Uterus (tissue), 2 donors: Measurements from ENCODE around the gene ERLEC1.

Experiments used
- CTCF ChIP-seq, 4 experiments: fragments of 200-600 bp in 2 of 4; fragments of 450-650 bp in 2 of 4; sonication (generic) in 2 of 4; IDR thresholded peaks; one replicate each; pipeline ENCODE4 v1.5.1; 2016 to 2019; ENCODE audit warnings: antibody characterized with exemption in 4 of 4, mild to moderate bottlenecking in 2 of 4, moderate library complexity in 1 of 4
- POLR2A ChIP-seq, 2 donors: fragments of 450-650 bp; IDR thresholded peaks; one replicate each; pipeline ENCODE4 v1.6.1; 2016; ENCODE audit warnings: antibody characterized with exemption in 2 of 2, mild to moderate bottlenecking in 1 of 2, moderate library complexity in 1 of 2

GRCh38 chr2:53767405-53768241, 19.2 kb upstream of the ERLEC1 start, which contains the start of gene CHAC2:
- TF ChIP-seq POLR2A (IDR thresholded peaks at IDR 0.05) = peak; percentile 14 to 23
- TF ChIP-seq CTCF (IDR thresholded peaks at IDR 0.05) = peak; percentile 25 to 59 (median 44)
